Measurements from ENCODE around the gene KLF6. TPM values are rescaled to one million over a fixed set of nuclear protein-coding genes. Genes with fewer than 3 reads are reported as not detected.

Gene KLF6
- total RNA-seq, 1 donor: 47.8 TPM

- DNase-seq (ENCODE audit: low read depth): no peak
- peak overlapping the region; percentile 2 for H3K4me3 ChIP-seq (ENCODE audit: low read depth, low read length)
- no peak for TF ChIP-seq CTCF (IDR thresholded peaks at IDR 0.05; ENCODE audit: insufficient read depth, low read length)
Observed at GRCh38 chr10:3829156-3830050, 44.4 kb upstream of the KLF6 start.

- peak; percentile 78 for DNase-seq (ENCODE audit: low read depth)
- peak overlapping the region; percentile 50 for H3K4me3 ChIP-seq (ENCODE audit: low read depth, low read length)
- no peak for TF ChIP-seq CTCF (IDR thresholded peaks at IDR 0.05; ENCODE audit: insufficient read depth, low read length)
Observed at GRCh38 chr10:3828404-3829155, 43.6 kb upstream of the KLF6 start.

- H3K4me3 ChIP-seq (ENCODE audit: low read depth, low read length): no peak overlapping the region
- no peak for DNase-seq (ENCODE audit: low read depth)
- no peak for TF ChIP-seq CTCF (IDR thresholded peaks at IDR 0.05; ENCODE audit: insufficient read depth, low read length)
Observed at GRCh38 chr10:3827768-3828403, 42.9 kb upstream of the KLF6 start.

GRCh38 chr10:3827266-3827665 is 42.3 kb upstream of the KLF6 start:
- TF ChIP-seq CTCF (IDR thresholded peaks at IDR 0.05; ENCODE audit: insufficient read depth, low read length): no peak
- H3K4me3 ChIP-seq (ENCODE audit: low read depth, low read length): no peak overlapping the region
- no peak for DNase-seq (ENCODE audit: low read depth)

- TF ChIP-seq CTCF (IDR thresholded peaks at IDR 0.05; ENCODE audit: insufficient read depth, low read length): no peak
- no peak for DNase-seq (ENCODE audit: low read depth)
- H3K4me3 ChIP-seq (ENCODE audit: low read depth, low read length): no peak overlapping the region
Observed at GRCh38 chr10:3825862-3826351, 40.9 kb upstream of the KLF6 start.

GRCh38 chr10:3825244-3825643 is 40.2 kb upstream of the KLF6 start:
- no peak for TF ChIP-seq CTCF (IDR thresholded peaks at IDR 0.05; ENCODE audit: insufficient read depth, low read length)
- no peak overlapping the region for H3K4me3 ChIP-seq (ENCODE audit: low read depth, low read length)
- DNase-seq (ENCODE audit: low read depth): peak; percentile 80
